IPS DF 19.7 (cell line): ENCODE measurements around the gene NCAPG.

ENCODE experiments used
- DNase-seq: peaks from one replicate; pipeline ENCODE4 v3.0.0-alpha.2; 2013; ENCODE audit warnings: low read depth, low spot score

NCAPG gene

GRCh38 chr4:17869327-17869726 lies 58.5 kb downstream of the NCAPG start:
- no peak for DNase-seq

- DNase-seq = no peak
Measured at GRCh38 chr4:17875402-17876070, 64.8 kb downstream of the NCAPG start.

DNA sequence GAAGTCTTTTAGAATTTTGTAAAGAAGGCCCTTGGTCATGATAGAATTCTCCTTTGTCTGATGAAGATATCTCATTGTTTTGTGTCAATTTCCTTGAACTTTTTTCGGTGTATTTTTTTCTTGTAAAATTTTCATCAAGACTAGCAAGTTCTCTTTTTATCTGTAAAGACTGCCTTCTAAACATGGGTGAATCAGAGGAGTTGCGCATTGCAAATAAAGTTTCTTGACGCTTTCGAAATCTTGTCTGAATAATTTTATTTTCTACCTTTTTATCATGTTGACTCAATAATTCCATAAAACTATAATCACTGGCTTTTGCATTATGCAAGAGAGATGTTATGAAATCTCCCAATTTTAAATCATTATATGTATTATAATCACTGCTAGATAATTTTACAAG lies 66.2 kb downstream of the NCAPG start:
- no peak for DNase-seq

- no peak for DNase-seq
Measured at GRCh38 chr4:17877661-17878060, 66.9 kb downstream of the NCAPG start.

DNA sequence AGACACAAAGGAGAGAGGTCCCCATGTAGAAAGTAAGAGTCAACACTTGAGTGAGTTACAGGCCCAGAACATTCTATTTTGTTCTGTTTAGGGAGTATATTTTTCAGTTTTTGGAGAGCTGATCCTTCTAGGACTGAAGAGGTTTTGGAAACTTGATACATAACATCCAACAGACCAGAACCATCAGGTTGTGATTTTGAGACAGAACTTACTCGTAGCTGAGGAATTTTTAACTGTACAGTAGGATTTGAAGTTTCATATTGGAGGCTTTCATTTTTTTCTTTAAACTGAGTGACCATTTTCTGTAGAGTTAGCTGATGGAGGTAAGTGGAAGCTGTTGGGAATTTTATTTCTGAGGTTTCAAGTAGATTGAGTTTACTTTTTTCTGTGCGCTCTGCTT lies 73.3 kb downstream of the NCAPG start:
- DNase-seq = no peak

DNA sequence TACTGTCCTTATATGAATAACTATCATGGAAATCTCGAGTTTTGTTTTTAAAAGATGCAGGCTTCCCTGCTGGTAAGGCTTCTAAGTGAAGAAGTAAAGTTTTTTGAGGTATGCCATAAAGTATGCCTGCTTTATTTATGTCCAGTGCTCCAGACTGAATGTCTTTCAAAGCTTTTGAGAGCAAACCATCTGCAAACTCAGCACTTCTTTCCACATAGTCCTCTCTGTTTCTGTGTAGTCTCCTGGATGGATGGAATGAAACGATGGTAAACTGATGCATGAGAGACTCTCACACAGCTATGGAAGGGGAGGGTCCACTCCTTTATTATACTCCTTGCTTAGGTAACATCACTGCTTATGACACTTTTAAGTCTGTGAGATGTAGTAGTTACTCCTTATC lies 73.7 kb downstream of the NCAPG start:
- no peak for DNase-seq

GRCh38 chr4:17889692-17890091 lies 78.9 kb downstream of the NCAPG start:
- no peak for DNase-seq

DNA sequence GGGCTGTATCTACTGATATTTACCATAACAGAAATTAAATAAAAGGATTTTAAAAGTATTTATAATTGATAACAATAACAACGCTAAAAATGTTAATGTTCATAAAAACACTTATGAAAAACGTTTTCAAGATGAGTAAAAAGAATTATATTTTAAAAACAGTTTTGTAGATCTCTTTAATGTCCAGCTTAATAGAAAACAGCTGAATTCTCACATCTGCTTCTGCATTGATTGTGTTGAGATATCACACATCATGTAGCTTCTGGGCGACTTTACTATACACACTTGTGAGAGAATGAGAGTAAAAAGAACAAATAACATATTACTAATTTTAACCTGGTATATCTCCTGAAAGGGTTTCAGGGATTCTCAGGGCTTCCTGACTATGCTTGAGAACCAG lies 83.6 kb downstream of the NCAPG start:
- no peak for DNase-seq
